ENCODE data around the gene CLK1.
"Not testable (repeated sequence)": the region's sequence is repeated elsewhere in the genome, so short reads cannot be mapped to it uniquely, and the experiment has no call there.

The CLK1 gene

DNA sequence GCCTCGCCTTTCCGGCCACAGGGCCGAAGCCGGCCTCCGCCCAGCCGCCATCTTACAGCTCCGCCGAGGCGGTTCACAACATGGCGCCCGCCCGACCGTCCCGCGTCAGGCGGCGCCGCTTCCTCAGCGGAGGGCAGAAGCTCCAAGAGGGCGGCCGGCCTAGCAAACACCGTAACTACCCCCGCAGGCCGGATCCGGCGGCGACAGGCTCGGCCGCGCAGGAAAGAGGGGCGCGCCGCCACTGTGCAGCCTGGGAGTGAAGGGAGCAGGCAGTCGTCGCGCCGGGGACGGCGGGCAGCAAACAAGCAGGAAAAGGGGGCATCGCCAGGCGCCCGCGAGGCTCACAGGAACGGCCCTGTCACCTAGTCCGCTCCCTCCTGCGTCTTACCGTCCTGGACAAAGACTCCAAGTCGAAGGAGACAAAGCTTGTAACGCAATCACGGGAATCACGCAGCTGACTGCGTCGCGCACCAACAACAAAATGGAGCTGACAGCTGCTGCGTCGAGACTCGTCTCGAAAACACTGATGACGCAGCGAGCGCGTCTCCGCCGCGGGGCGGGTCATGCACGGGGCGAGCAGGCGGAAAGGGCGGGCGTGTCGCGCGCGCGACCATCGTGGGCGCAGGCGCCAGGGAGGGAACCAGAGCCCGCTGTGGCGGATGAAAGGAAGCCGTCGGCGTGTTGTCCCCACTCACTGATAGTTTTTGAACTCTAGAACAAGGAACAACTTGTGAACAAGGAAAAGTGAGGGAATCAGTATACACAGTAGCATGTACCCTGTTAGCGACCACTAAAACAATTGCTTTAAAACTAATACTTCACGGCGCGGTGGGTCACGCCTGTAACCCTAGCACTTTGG is at the start of gene CLK1:
Gene CLK1, minus strand, starts transcription at position 483 of the 859 bp plus-strand sequence. CDS start 2,796 bp downstream, outside the sequence.
- DNase-seq, result peak; percentile 86 to 96

DNA sequence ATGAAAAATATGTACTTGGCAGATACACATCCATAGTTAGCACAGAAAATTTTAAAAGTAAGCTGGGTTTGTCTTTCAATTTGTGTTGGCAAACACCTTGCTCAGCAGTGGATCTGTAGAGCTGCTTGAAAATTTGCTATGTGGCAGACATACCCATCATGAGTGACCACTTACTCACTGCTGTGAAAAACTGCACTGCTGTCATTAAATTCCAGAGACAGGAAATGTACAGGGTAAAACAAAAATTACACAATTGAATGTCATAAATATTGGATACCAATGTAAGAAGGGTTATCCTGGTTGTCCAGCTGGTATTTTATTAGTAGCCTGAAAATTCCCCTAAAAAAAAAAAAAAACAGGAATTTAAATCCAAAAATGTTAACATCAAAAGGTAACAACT is 49.2 kb upstream of the CLK1 start:
- DNase-seq, result no peak

DNA sequence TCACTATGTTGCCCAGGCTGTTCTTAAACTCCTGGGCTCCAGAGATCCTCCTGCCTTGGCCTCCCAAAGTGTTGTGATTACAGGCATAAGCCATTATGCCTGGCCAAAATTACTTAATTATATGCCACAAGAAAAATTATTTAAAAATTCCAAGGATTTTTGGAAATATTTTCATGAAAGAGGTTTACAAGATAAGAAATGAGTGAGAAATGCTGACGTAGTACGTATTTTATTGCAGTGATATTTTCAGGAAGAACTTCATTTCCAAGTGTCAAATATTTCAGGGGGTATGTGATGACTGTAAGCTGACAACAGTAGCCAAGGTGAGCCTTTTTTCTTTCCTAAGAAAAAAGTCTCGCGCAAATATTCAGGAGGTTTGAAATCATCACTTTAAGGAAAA is 45.5 kb upstream of the CLK1 start:
- no peak for DNase-seq

GRCh38 chr2:200905618-200906296 is 41.3 kb upstream of the CLK1 start:
- peak; percentile 48 to 78 for DNase-seq

DNA sequence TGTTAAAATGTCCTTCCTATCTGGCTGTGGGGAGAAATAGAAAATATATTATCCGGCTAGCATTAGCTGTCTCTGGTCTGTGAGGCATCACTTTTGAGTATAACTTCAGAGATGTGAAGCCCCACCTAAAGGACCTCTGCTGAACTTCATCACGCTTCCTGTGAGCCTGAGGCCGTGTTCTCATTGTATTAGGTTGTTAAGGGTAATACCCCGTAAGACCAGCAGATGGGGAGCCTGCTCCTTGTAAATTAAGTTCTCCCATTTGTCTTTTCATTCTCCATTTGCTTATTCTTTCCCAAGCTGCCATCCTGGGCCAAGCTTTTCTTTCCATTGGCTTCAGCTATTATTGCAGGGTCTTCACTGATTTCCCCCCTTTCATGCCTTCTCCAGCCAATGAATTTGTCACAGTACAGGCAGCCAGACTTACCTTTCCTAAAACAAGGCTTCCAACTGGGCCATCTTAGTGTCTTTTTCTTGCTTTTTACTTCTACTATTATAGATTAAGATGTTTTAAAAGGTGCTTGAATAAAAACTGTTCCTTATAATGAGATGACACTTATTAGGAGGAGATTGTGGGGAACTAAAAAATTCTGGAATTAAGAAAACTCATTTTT is 37.1 kb upstream of the CLK1 start:
- DNase-seq, result peak; percentile 72 to 90

DNA sequence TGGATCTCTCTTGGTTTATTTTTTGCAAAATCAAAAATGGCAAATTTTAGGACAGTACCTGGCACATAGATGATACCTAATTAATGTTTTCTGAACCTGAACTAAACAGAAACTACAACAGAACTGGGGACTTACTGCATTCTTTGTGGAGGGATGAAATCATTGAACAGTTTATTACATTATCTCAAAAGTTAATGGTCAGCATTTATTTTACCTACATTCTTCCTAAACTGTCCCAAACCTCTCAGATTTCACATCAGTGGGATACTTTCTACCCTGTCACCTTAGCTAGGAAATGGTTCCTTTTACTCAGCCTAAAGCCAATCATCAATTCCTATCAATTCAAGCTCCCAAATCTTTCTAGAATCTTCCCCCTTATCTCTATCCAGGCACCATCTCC is 35.0 kb upstream of the CLK1 start:
- no peak for DNase-seq

GRCh38 chr2:200888704-200889625 is 24.5 kb upstream of the CLK1 start, which contains the start of the genes NIF3L1 and PPIL3:
Gene NIF3L1, plus strand, starts transcription at chr2:200889371. Its CDS starts 2,573 bp downstream, at chr2:200891944.
Gene PPIL3, minus strand, starts transcription at chr2:200889077. Its CDS starts 1,462 bp downstream, at chr2:200887615.
- DNase-seq, result peak; percentile 99

GRCh38 chr2:200881715-200882249 is 17.3 kb upstream of the CLK1 start:
- DNase-seq, result not testable (repeated sequence)

- no peak for DNase-seq
Measured at GRCh38 chr2:200878289-200878880, 13.9 kb upstream of the CLK1 start.

DNA sequence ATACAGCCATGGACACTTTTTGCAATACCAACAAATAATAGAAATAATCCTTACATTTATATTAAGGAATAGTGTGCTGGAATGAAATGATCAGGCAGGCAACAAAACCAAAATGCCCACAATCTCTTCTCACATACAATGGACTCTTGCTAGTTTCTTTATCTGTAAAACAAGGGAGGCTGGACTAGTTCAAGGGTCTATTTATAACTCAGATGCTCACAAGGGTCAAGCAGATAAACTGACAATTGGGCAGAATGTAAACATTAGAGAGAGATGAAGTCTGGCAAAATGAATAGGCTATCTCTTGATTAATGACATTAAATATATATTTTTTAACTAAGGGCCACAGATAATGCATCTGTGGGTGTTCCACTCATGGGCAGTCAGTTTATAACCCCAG is 13.0 kb upstream of the CLK1 start:
- no peak for DNase-seq

DNA sequence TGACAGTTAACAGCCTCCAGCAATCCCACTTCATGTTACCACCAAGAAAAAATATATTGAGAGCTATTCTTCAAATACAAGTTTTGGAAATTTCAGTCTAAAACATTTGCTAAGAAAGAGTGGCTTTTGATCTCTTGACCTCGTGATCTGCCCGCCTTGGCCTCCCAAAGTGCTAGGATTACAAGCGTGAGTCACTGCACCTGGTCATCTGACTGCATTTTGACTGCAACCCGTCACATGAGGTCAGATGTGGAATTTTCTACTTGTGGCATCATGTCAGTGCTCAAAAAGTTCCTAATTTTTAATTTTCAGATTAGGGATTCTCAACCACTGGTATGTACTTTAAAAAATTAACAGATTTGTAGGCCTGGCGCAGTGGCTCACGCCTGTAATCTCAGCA is 9.1 kb upstream of the CLK1 start:
- no peak for DNase-seq

DNA sequence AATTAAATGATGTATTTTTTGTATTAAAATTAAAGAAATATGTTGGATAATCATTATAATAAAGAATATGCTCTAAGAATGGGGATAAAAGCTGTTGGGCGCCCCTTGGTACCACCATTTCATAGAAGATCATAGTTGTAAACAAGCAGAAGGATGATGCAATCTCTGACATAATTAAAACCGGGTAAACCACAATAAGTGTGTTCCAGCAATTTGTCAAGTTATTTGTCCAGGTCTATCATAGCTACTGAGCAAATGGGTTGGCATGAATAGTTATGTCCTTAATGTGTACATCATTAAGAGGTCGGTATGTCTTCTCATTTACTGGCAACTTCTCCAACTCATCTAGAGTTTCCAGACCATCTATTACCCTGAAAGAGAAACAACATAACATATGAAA is 6.7 kb upstream of the CLK1 start:
- DNase-seq, result no peak

DNA sequence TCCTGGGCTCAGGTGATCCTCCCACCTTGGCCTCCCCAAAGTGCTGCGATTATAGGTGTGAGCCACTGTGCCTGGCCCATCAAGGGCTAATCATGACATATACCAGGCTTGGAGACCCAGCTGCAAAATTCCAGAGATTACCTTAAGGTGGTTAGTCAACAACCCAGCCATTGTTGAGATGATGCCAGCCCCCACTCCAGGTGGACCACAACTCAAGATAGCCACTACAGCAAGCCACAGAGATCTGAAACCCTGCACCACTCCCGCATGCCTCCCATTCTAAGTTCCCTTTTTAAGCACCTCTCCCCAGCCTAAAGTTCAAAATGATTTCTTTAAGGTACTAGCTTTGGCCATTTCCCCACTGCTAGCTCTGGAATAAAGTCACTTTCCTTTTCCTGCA is 4.6 kb upstream of the CLK1 start:
- DNase-seq, result no peak

DNA sequence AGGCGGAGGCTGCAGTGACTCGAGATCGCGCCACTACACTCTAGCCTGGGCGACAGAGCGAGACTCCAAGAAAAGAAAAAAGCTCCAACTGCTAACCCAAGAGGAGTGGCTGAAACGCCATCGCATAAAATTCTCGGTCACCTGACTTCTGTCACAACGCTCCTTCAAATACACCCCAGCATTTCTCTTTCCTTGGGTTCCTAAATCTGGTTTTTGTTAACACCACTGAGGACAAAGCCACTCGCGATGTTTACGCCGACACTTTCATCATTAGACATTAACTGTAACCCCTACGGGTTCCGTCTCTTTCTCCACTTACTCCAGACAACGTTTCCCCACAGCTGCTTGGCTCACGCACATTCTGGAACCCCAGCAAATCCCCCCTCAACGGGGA is 679 bp downstream of the CLK1 start:
- DNase-seq, result peak in 1 of 2 experiments; percentile 52

GRCh38 chr2:200862532-200863000 is 1.9 kb downstream of the CLK1 start:
- DNase-seq, result peak; percentile 16 to 57

DNA sequence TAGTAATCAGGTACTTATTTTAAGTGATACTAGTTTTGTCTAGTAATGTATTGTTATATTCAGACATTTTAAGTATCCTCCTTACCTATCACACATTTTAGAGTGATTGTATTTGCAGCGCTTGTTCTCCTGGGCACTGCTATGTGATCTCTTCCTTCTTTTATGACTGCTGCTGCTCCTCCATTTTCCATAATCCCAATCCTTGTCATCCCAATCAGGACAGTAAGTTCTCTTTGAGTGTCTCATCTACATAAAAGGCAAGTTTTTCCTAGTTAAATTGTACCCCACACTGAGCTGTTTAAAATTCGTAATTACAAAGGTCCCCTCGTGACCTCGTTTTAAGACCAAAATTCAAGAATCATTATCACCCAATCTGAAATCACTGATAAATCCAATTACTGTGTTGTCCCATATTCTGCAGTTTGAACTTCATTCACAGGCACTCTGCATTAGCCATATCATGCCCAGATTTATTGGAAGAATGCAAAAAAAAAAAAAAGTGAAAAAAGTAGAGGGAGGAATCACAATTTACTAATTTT is 2.8 kb downstream of the CLK1 start:
- no peak for DNase-seq

- DNase-seq, result no peak
Measured at GRCh38 chr2:200860092-200860795, 4.2 kb downstream of the CLK1 start.

DNA sequence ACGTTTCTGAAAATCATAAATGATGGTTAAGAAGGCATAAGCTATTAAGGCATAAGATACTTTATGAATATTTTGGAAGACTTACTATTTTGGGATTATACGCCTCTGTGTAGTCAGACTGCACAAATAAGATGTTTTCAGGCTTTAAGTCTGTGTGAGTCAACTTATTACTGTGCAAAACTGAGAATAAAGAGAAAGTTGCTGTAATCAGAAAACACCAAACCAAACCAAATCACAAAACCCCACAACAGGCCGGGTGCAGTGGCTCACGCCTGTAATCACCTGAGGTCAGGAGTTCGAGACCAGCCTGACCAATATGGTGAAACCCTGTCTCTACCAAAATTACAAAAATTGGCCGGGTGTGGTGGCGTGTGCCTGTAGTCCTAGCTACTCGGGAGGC is 7.7 kb downstream of the CLK1 start:
- no peak for DNase-seq

GRCh38 chr2:200852605-200853004 is 11.9 kb downstream of the CLK1 start:
- no peak for DNase-seq

DNA sequence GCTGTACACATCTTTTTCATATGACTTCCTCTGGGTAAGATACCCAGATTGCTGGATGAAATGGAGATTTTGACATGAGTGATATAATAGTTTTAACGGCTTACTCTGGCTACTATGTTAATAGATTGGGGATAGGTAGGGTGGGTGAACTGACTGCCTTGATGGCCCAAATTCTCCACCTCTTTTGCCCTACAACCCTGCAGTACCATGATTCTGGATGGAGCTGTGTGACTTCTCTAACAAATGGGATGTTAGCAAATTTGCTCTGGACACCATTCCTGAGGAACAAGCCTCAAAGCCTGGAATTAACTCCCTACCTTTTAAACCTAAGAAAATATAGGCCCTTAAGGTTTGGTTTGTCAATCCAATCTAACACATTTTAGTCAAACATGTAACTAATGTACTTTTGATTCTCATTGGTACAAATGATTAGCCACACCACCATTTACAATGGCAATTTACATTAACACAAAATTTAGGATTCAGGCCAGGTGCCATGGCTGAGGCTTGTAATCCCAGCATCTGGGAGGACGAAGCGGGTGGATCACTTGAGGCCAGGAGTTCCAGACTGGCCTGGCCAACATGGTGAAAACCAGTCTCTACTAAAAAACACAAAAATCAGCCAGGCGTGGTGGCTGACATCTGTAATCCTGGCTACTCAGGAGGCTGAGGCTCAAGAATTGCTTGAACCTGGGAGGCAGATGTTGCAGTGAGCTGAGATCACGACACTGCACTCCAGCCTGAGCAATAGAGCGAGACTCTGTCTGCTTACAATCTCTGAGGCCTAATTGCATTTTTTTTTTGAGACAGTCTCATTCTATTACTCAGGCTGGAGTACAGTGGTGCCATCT is 12.8 kb downstream of the CLK1 start:
- DNase-seq, result no peak

Data from NCI-H526 (cell line).